Effector memory CD8-positive, alpha-beta T cell (primary cell): ENCODE results near the gene ETV6.

ENCODE experiments used
- ATAC-seq: fragments of 150-1000 bp; cut with Tn5 transposase; replicated peaks from 2 replicates; pipeline ENCODE4 v1.10.0; 2021; ENCODE audit warnings: mild to moderate bottlenecking, moderate library complexity
- DNase-seq, 3 experiments: peaks; one replicate each; pipeline ENCODE4 v3.0.0; 2021
- H3K27ac Mint-ChIP-seq, 2 donors: one replicate each; pipeline ENCODE4 v1.8.0; 2022; ENCODE audit warnings: mild to moderate bottlenecking in 2 of 2, mixed read lengths in 2 of 2, moderate library complexity in 2 of 2
- H3K27me3 Mint-ChIP-seq, 2 donors: one replicate each; pipeline ENCODE4 v1.8.0; 2022; ENCODE audit warnings: mixed read lengths in 2 of 2
- H3K36me3 Mint-ChIP-seq: one replicate; pipeline ENCODE4 v1.8.0; 2022; ENCODE audit warnings: mild to moderate bottlenecking, moderate library complexity, mixed read lengths; ENCODE audit not compliant: insufficient read depth
- H3K4me1 Mint-ChIP-seq, 2 donors: one replicate each; pipeline ENCODE4 v1.8.0; 2022; ENCODE audit warnings: low read depth in 2 of 2, mixed read lengths in 2 of 2
- H3K4me3 Mint-ChIP-seq, 2 donors: one replicate each; pipeline ENCODE4 v1.8.0; 2022; ENCODE audit warnings: mild to moderate bottlenecking in 2 of 2, mixed read lengths in 2 of 2, moderate library complexity in 2 of 2
- H3K9me3 Mint-ChIP-seq, 2 donors: one replicate each; pipeline ENCODE4 v1.8.0; 2022; ENCODE audit warnings: mixed read lengths in 2 of 2

Gene ETV6

GRCh38 chr12:11824736-11825135, 175.3 kb downstream of the ETV6 start:
- ATAC-seq (no peak), DNase-seq (no peak)
- Mint-ChIP-seq H3K36me3 (peaks cover 5% of the 10 kb centered on the region), H3K4me3 (no peak overlapping the region), H3K4me1 (peaks cover 10% of the 10 kb centered on the region in 2 donors), H3K27me3 (no peaks in the 10 kb centered on the region), H3K9me3 (no peaks in the 10 kb centered on the region), H3K27ac (no peak overlapping the region)

GRCh38 chr12:11825278-11825677, 175.8 kb downstream of the ETV6 start:
- peaks cover 5% of the 10 kb centered on the region for H3K36me3 Mint-ChIP-seq
- DNase-seq (no peak), ATAC-seq (no peak)
- no peak overlapping the region for H3K4me3 Mint-ChIP-seq
- H3K4me1 Mint-ChIP-seq = peaks cover 10% of the 10 kb centered on the region in 2 donors
- H3K27ac Mint-ChIP-seq = no peak overlapping the region
- no peaks in the 10 kb centered on the region for H3K27me3 Mint-ChIP-seq
- H3K9me3 Mint-ChIP-seq = no peaks in the 10 kb centered on the region

GRCh38 chr12:11826574-11826973, 177.1 kb downstream of the ETV6 start:
- H3K27ac Mint-ChIP-seq = peak overlapping the region in 1 of 2 donors; percentile 35

GRCh38 chr12:11827091-11828061, 177.9 kb downstream of the ETV6 start:
- Mint-ChIP-seq H3K27me3 (no peaks in the 10 kb centered on the region), H3K36me3 (no peaks in the 10 kb centered on the region), H3K4me3 (no peak overlapping the region), H3K9me3 (no peaks in the 10 kb centered on the region), H3K4me1 (peaks cover 3 to 7% of the 10 kb centered on the region in 2 donors), H3K27ac (no peak overlapping the region)
- ATAC-seq = no peak
- no peak for DNase-seq

More at GRCh38 chr12:11826574-11826973, 177.1 kb downstream of the ETV6 start:
- ATAC-seq = no peak
- H3K4me1 Mint-ChIP-seq = peaks cover 10% of the 10 kb centered on the region in 2 donors
- no peak overlapping the region for H3K4me3 Mint-ChIP-seq
- no peaks in the 10 kb centered on the region for H3K27me3 Mint-ChIP-seq
- H3K36me3 Mint-ChIP-seq = peaks cover 4% of the 10 kb centered on the region
- DNase-seq = no peak
- H3K9me3 Mint-ChIP-seq = no peaks in the 10 kb centered on the region

- H3K4me3 Mint-ChIP-seq = no peak overlapping the region
- no peaks in the 10 kb centered on the region for H3K27me3 Mint-ChIP-seq
- no peaks in the 10 kb centered on the region for H3K36me3 Mint-ChIP-seq
- no peak for DNase-seq
- H3K4me1 Mint-ChIP-seq = peaks cover 2 to 6% of the 10 kb centered on the region in 2 donors
- H3K9me3 Mint-ChIP-seq = no peaks in the 10 kb centered on the region
- ATAC-seq = no peak
- H3K27ac Mint-ChIP-seq = no peak overlapping the region
These were observed 180.3 kb downstream of the ETV6 start for GRCh38 chr12:11829764-11830194.

- ATAC-seq (no peak), DNase-seq (no peak)
- Mint-ChIP-seq H3K27me3 (no peaks in the 10 kb centered on the region), H3K4me3 (no peak overlapping the region), H3K36me3 (peaks cover 2% of the 10 kb centered on the region), H3K9me3 (no peaks in the 10 kb centered on the region), H3K4me1 (peaks cover 3 to 6% of the 10 kb centered on the region in 2 donors), H3K27ac (no peak overlapping the region)
These were observed 180.9 kb downstream of the ETV6 start for GRCh38 chr12:11830307-11830801.

- Mint-ChIP-seq H3K27me3 (no peaks in the 10 kb centered on the region), H3K4me3 (no peak overlapping the region), H3K27ac (peak overlapping the region; percentile 5 to 67), H3K36me3 (peaks cover 3% of the 10 kb centered on the region), H3K9me3 (no peaks in the 10 kb centered on the region), H3K4me1 (peaks cover 3 to 6% of the 10 kb centered on the region in 2 donors)
- ATAC-seq (no peak), DNase-seq (no peak)
These were observed 182.6 kb downstream of the ETV6 start for GRCh38 chr12:11832093-11832492.

GRCh38 chr12:11833174-11833895, 183.9 kb downstream of the ETV6 start:
- Mint-ChIP-seq H3K9me3 (no peaks in the 10 kb centered on the region), H3K36me3 (peaks cover 6% of the 10 kb centered on the region), H3K4me1 (peaks cover 3 to 6% of the 10 kb centered on the region in 2 donors), H3K27ac (peak overlapping the region in 1 of 2 donors; percentile 86), H3K4me3 (no peak overlapping the region), H3K27me3 (no peaks in the 10 kb centered on the region)
- no peak for ATAC-seq
- DNase-seq = no peak

GRCh38 chr12:11834104-11834812, 184.8 kb downstream of the ETV6 start:
- no peak overlapping the region for H3K4me3 Mint-ChIP-seq
- H3K27ac Mint-ChIP-seq = peak overlapping the region in 1 of 2 donors; percentile 86
- no peak for DNase-seq
- H3K9me3 Mint-ChIP-seq = no peaks in the 10 kb centered on the region
- no peaks in the 10 kb centered on the region for H3K27me3 Mint-ChIP-seq
- no peak for ATAC-seq
- H3K4me1 Mint-ChIP-seq = peaks cover 3 to 6% of the 10 kb centered on the region in 2 donors
- peaks cover 8% of the 10 kb centered on the region for H3K36me3 Mint-ChIP-seq

GRCh38 chr12:11834931-11835330, 185.5 kb downstream of the ETV6 start:
- ATAC-seq (no peak), DNase-seq (no peak)
- Mint-ChIP-seq H3K9me3 (no peaks in the 10 kb centered on the region), H3K4me1 (peaks cover 3 to 6% of the 10 kb centered on the region in 2 donors), H3K4me3 (no peak overlapping the region), H3K27me3 (no peaks in the 10 kb centered on the region), H3K36me3 (peaks cover 8% of the 10 kb centered on the region), H3K27ac (no peak overlapping the region)

GRCh38 chr12:11836282-11837151, 187.0 kb downstream of the ETV6 start:
- Mint-ChIP-seq H3K9me3 (no peaks in the 10 kb centered on the region), H3K36me3 (peaks cover 10% of the 10 kb centered on the region), H3K4me3 (no peak overlapping the region), H3K27me3 (no peaks in the 10 kb centered on the region), H3K27ac (no peak overlapping the region), H3K4me1 (peaks cover 3 to 6% of the 10 kb centered on the region in 2 donors)
- ATAC-seq (peak; percentile 56), DNase-seq (no peak)

- DNase-seq = no peak
- no peak overlapping the region for H3K27ac Mint-ChIP-seq
- no peaks in the 10 kb centered on the region for H3K9me3 Mint-ChIP-seq
- H3K36me3 Mint-ChIP-seq = peaks cover 11% of the 10 kb centered on the region
- H3K4me3 Mint-ChIP-seq = no peak overlapping the region
- no peak for ATAC-seq
- H3K4me1 Mint-ChIP-seq = peaks cover 2 to 3% of the 10 kb centered on the region in 2 donors
- H3K27me3 Mint-ChIP-seq = no peaks in the 10 kb centered on the region
These were observed 187.9 kb downstream of the ETV6 start for GRCh38 chr12:11837216-11837934.
